PFSK-1 (cell line): ENCODE results near the gene MS4A15.

Experiments used
- FOXP2 ChIP-seq: optimal IDR thresholded peaks from 2 replicates; pipeline ENCODE3; 2011; ENCODE audit warnings: borderline replicate concordance, control low read depth, inconsistent platforms; ENCODE audit not compliant: insufficient read depth; ENCODE audit errors: extremely low read length, extremely low read depth
- POLR2AphosphoS5 ChIP-seq: IDR thresholded peaks from 2 replicates; pipeline ENCODE4 v1.6.1; 2012; ENCODE audit warnings: low read depth, mild to moderate bottlenecking, control low read depth, low read length, moderate library complexity
- SIN3A ChIP-seq: IDR thresholded peaks from 2 replicates; pipeline ENCODE4 v1.6.1; 2012; ENCODE audit warnings: mild to moderate bottlenecking, low read length, moderate library complexity, borderline replicate concordance; ENCODE audit not compliant: insufficient read depth
- TAF1 ChIP-seq: IDR thresholded peaks from 2 replicates; pipeline ENCODE4 v1.6.1; 2012; ENCODE audit warnings: low read length, control low read depth, borderline replicate concordance; ENCODE audit not compliant: insufficient read depth
- TF ChIP-seq, protein P1 (sequence below), 2 experiments: IDR thresholded peaks; 2 replicates each; pipeline versions ENCODE4 v1.6.1 to v1.8.0; 2011 to 2012; ENCODE audit warnings: low read depth in 2 of 2, low read length in 2 of 2, control low read depth in 1 of 2, inconsistent platforms in 1 of 2, mild to moderate bottlenecking in 1 of 2, moderate library complexity in 1 of 2; ENCODE audit not compliant: insufficient read depth in 1 of 2

The MS4A15 gene

DNA sequence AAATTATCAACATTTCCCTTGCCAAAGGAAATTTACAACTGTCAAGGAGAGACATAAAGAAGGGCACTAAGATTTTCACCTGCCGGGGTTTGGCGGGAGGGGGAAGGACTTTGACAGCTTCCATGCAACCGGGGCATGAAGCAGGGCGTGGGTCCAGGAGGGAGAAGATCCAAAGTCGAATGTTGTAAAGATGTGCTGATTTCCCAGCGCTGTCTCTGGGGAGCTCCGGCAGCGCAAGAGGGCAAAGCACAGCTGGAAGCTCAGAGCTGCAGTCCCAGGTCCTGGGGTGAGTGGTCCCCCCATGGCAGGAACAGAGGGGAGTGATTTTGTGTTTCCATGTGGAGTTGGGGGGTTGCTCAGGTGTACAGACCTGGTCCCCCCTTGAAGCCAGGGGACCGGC, 28.5 kb downstream of the MS4A15 start, which contains the start of gene MS4A10:
Gene MS4A10 (plus strand): TSS at position 198 of the 400 bp plus-strand sequence. CDS start 5,003 bp downstream, outside the sequence.
- TF ChIP-seq POLR2AphosphoS5 (no peak), TAF1 (no peak), FOXP2 (no peak), SIN3A (no peak)
- TF ChIP-seq, protein P1, sequence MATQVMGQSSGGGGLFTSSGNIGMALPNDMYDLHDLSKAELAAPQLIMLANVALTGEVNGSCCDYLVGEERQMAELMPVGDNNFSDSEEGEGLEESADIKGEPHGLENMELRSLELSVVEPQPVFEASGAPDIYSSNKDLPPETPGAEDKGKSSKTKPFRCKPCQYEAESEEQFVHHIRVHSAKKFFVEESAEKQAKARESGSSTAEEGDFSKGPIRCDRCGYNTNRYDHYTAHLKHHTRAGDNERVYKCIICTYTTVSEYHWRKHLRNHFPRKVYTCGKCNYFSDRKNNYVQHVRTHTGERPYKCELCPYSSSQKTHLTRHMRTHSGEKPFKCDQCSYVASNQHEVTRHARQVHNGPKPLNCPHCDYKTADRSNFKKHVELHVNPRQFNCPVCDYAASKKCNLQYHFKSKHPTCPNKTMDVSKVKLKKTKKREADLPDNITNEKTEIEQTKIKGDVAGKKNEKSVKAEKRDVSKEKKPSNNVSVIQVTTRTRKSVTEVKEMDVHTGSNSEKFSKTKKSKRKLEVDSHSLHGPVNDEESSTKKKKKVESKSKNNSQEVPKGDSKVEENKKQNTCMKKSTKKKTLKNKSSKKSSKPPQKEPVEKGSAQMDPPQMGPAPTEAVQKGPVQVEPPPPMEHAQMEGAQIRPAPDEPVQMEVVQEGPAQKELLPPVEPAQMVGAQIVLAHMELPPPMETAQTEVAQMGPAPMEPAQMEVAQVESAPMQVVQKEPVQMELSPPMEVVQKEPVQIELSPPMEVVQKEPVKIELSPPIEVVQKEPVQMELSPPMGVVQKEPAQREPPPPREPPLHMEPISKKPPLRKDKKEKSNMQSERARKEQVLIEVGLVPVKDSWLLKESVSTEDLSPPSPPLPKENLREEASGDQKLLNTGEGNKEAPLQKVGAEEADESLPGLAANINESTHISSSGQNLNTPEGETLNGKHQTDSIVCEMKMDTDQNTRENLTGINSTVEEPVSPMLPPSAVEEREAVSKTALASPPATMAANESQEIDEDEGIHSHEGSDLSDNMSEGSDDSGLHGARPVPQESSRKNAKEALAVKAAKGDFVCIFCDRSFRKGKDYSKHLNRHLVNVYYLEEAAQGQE (IDR thresholded peaks at IDR 0.05; ENCODE audit: insufficient read depth in 1 of 2, low read depth in 2 of 2, low read length in 2 of 2), result no peak

- TF ChIP-seq SIN3A (no peak), FOXP2 (no peak), POLR2AphosphoS5 (no peak), TAF1 (no peak)
- TF ChIP-seq, protein P1 (IDR thresholded peaks at IDR 0.05; ENCODE audit: insufficient read depth in 1 of 2, low read depth in 2 of 2, low read length in 2 of 2), result no peak
Measured at GRCh38 chr11:60785806-60786361, 29.2 kb downstream of the MS4A15 start.

DNA sequence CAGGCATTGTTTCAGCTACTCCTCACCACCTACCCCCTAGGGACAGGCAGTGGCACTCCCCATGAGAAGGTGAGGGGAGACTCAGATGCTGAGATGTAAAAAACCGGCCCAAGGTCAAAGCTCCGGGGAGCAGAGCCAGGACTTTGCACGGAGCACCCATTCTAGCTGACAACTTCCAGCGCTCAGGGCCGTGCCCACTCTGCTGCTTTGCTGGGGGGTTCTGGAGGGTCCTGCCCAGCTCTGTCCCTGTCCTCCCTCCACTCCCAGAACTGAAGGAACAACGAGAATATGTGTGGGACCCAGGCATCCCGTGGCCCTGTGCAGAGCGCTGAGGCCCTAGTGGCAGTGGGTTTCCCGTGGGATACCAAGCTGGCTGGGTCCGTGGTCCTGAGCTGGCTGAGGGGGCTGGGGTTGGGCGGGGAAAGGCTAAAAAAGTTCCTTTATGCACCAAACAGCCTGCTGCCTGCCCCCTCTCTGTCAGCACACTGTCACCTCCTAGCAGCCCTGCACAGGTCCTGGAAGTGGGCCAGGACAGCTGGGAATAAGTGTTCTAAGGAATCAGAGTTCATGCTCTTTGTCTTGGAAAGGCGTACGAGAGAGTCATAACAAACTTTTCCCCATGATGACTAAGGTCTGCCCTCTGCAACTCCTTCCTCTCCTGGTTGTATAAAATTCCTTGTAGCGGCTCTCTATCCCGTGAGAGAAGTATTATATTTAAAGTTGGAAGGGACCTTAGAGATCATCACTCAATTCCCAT, 30.3 kb downstream of the MS4A15 start:
- TF ChIP-seq POLR2AphosphoS5 (no peak), FOXP2 (no peak), TAF1 (no peak), SIN3A (no peak)
- TF ChIP-seq, protein P1 (IDR thresholded peaks at IDR 0.05; ENCODE audit: insufficient read depth in 1 of 2, low read depth in 2 of 2, low read length in 2 of 2), result no peak

DNA sequence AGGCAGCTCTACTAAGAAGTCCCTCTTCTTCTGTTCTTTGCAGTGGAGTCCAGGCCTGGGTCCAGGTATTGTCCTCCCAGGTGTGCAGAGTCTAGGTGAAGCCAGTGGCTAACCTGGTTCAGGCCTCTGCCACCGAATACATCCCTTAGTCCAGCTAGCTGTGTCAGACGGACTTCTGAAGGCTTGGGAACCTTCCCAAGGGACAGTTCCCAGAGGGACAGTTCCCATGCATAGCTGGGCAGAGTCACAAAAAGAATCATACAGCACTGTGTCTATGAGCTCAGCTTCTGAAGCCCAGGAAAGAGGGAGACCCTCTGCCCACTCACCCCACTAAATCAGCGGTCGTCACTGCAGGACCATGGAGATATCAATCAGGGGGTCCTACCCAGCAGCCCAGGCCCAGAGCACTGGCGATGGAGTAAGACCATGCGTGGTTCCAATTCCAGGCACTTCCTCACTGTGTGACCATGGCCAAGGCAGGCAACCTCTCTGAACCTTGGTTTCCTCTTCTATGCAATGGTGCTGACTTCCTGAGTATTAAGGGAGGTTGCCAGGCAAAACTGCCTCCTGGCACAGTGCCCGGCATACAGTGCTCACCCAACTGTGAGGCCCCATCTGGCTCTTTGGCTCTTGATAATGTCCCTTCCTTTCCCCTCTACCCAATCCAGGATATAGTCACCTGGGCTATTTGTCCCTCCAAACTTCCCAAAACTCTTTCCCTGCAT, 31.9 kb downstream of the MS4A15 start:
- TF ChIP-seq SIN3A (no peak), TAF1 (no peak), POLR2AphosphoS5 (no peak), FOXP2 (no peak)
- TF ChIP-seq, protein P1 (IDR thresholded peaks at IDR 0.05; ENCODE audit: insufficient read depth in 1 of 2, low read depth in 2 of 2, low read length in 2 of 2), result no peak
